Glomerular visceral epithelial cell (primary cell): Measurements from ENCODE around the gene CAMK1D.
"Not testable (repeated sequence)": the region's sequence is repeated elsewhere in the genome, so short reads cannot be mapped to it uniquely, and the experiment has no call there.

ENCODE experiments used
- DNase-seq: peaks from one replicate; pipeline ENCODE4 v3.0.0-alpha.2; 2016; ENCODE audit errors: extremely low spot score

The CAMK1D gene

DNA sequence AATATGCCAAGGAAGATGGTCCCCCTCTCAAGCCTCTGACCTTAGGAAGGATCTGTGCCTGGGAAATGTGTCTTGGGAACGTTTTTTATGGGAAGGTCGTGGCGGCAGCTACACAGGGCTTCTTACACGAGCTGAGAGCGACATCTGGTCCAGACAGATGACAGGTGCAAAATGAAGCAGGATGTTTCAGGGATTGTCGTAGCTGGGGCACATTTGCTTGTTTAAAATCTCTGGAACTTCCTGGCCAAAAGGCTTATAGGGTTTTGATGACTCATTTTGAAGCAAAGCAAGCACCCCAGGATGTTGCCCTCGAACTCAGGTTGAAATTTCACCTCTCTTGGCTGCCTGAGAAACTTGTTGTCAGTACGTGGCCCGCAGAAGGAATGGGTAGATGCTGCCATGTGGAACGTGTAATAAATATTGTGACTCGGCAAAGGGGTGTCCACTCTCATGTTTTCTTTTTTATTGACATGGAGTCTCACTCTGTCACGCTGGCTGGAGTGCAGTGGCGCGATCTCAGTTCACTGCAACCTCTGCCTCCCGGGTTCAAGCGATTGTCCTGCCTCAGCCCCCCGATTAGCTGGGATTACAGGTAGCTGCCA, 117.5 kb downstream of the CAMK1D start:
- DNase-seq: peak; percentile 45

DNA sequence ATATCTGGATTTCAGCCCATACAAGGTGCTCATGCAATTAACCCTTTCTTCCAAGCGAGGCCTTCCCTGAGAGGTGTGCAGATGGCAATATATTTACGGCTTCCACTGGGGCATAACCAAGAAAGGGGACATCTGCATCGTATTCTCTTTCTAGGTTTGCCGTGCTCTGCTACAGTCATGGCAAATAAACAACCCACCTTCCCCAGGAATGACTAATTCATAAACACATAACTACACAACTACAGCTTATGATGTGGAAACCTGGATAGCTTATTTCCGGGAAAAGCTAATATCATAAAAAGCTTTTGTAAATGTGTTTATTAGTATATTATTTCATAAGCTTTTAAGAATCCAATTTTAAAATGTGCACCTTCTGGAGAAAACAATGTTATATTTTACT, 120.0 kb downstream of the CAMK1D start:
- no peak for DNase-seq

DNA sequence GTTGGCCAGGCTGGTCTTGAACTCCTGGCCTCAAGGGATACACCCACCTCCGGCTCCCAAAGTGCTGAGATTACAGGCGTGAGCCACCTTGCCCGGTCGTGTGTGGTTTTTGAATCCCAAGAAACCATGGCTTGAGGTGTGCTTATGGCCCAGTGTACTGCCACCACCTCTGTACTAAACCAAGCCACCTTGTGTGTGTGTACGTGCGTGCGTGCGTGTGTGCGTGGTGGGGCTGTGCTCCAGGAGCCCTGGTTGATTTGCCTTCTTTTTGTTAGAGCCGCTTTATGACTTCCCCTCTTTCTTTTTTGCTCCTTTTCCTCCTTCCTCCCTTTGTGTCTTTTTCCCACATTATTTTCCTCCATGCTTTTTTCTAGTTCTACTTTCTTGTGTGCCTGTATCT, 121.4 kb downstream of the CAMK1D start:
- DNase-seq: no peak

DNA sequence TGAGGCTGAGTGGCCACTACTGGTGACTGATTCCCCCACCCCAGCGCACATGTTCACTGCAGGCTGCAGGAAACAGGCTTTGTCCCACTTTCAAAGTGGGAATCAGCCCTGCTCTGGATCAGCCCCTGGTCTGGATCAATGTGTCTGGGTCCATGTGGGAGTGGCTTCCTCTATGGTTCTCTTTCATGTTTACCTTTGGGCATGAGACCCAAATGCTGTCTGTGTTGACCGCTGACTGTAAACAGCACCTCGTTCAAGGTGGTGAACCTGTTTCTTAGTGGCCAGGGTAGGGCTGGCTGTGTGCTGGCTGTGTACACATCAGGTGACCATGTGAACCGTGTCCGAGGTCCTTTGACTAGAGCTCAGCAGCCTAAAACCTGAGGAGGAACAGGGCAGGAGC, 121.8 kb downstream of the CAMK1D start:
- DNase-seq: no peak

DNA sequence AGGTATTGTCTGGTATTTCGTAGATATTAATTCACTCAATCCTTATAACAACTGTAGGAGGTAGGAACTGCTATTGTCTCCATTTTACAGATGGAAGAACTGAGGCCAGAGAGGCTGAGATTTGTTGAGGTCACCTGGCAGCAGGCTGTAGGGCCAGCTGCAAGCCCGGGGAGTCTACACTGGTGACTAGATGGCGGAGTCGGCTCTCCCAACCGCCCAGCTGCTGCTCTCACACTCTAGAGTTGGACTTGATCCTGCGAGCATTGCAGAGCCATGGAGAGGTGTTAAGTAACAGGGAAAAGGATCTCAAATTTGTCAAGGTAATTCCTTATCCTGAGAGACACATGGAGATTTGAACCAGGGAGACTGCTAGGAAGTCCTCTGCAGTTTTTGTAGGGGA, 124.1 kb downstream of the CAMK1D start:
- no peak for DNase-seq

DNA sequence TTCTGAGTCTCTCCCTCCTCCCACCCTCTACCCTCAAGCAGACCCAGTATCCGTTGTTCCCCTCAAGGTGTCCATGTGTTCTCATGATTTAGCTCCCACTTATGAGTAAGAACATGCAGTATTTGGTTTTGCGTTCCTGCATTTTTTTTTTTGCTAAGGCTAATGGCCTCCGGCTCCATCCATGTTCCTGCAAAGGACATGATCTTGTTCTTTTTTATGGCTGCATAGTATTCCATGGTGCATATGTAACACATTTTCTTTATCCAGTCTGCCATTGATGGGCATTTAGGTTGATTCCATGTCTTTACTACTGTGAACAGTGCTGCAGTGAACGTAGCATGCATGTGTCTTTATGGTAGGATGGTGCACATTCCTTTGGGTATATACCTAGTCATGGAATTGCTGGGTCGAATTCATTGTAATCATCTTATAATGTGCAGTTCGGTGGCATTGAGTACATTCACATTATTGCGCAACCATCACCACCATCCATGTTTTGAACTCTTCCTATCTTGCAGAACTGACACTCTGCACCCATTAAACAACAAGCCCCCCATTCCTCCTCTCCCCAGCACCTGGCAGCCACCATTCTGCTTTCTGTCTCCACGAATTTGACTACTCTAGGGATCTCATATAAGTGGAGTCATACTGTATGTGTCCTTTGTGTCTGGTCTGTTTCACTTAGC, 125.5 kb downstream of the CAMK1D start:
- DNase-seq: no peak

DNA sequence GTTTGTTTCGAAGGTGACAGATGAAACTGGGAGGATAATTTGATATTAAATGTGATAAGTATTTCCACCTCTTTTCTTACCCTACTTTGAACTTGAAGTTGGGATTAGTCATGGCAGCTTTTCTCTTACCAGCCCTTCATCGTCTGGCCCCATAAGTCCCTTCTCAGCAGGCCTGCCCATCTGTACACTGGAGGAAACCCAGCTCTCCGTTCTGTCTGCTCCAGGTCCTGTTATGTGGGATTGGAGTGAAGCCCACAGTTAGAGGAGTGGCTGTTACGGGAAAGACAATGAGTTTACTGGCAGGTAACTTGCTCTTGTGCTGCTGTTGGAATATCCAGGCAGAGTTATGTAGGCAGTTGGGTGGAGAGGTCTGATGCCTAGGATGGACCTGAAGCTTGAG, 127.3 kb downstream of the CAMK1D start:
- no peak for DNase-seq

DNA sequence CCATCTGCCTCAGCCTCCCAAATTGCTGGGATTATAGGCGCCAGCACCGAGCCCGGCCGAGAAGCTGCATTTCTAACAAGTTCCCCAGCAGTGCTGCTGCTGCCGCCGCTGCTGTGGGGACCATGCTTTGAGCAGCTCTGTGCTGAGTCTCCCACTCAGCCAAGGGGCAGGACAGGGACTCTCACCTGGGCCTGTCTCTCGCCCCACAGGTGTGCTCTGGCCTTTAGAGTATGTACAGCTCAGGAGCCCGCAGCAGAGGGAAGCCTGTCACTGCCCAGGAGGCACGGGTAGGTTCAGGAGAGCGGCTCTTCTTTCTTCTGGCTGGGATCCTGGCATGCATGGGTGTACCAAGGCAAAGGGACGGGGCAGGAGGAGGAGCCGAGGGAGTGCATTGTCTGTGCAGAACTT, 130.1 kb downstream of the CAMK1D start:
- no peak for DNase-seq

DNA sequence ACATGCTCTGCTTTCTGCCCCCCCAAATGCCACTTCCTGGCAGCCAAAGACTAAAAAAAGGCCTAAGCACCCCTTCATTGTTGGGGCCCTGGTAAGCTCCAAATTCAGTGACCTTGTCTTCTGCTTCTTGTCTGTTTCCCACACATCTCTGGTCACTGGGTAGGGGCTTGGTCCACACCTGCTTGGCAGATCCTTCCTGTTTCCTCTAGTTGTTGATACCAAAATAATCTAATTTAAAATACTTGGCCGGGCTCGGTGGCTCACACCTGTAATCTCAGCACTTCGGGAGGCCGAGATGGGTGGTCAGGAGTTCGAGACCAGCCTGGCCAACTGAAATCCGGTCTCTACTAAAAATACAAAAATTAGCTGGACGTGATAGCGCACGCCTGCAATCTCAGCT, 130.6 kb downstream of the CAMK1D start:
- no peak for DNase-seq

DNA sequence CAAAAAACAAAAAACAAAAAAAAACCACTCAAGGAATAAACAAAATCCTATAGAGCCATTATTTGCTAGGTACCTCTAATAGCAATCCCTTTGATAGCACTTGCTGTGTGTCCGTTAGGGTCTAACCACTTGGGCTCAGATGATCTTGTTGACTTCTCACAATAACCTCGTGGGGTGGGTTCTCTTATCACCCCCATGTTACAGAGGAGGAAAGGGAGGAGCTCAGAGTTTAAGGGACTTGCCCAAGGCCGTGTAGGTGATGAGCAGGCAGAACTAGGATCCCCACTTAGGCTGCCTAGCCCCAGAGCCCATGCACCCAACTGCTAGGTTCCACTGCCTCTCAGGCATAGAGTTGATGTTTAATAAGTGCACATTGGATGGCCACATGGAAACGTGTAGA, 131.1 kb downstream of the CAMK1D start:
- no peak for DNase-seq

DNA sequence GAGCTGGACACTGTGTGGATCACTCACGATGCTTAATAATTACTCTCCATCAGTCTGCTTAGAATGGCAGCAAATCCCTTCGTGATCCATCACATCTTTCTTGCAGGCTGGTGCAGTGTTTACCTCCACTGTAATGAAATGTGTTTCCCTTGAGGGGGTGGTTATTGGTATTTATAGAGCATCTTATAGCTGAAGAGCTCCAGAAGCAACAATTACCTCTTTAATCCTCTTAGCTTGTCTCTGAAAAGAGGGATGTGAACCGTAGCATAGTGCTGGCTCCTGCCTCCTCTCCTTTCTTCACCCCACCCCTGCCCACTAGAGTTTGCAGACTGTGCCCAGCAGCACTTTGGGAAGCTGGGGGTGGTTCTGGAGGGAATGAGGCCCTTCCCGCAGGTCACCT, 132.6 kb downstream of the CAMK1D start:
- no peak for DNase-seq

DNA sequence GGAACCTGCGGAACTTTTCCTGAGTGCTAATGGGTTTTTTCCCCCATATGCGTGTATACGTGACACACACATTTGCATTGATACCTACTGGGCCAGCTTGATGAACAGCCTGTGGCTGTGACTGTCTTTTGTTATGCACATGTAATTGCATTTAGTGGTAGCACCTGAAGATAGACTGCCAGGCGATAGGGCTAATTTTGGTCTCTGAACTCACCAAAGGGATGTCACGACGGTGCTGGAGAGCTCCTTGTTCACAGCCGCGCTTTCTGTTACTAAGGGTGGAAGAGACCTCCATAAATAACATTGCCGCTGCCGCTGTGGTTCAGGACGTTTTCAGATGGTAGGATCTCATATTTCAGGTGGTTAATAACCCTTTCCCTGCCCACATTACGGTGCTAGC, 133.2 kb downstream of the CAMK1D start:
- no peak for DNase-seq

DNA sequence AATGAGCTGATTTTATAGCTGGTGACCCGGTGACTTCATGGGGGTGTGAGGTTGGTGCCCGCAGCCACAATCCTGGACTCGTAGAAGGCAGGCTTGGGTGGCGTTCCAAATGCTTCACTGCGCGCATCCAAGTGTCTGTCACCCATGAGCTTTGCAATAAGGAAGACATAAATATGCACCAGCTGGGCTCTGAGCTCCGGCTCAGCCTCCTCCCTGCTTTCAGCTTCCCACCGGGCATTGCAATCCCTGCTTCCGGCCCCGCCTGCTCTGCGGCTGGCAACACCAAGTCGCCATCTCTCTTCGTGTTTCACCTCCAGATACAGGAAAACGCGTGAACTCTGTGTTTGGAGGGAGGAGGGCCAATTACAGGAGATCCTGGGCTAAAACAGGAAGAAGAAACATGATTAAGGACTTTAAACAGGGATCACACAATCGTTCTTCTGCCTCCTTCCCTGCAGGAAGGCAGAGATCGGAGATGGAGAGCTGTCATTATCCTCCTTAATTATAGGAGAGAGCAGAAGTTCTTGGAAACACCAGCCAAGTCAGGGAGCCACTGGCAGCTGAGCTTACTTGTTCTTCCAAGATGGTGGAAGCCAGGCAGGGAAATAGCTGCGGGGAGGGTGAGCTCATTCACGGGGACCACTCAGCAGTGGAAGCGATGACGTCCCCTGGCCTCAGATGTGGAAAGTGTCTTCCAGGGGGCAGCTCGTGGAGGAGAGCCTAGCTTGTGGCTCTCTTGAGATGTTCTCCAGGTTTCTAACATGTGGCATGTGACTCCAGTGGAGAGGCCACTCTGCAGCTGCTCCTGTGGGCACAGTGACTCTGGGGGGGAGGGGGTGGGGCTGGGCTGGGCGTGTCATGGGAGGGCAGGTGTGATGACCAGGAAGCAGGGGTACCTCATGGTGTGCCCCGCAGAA, 134.9 kb downstream of the CAMK1D start:
- DNase-seq: no peak

DNA sequence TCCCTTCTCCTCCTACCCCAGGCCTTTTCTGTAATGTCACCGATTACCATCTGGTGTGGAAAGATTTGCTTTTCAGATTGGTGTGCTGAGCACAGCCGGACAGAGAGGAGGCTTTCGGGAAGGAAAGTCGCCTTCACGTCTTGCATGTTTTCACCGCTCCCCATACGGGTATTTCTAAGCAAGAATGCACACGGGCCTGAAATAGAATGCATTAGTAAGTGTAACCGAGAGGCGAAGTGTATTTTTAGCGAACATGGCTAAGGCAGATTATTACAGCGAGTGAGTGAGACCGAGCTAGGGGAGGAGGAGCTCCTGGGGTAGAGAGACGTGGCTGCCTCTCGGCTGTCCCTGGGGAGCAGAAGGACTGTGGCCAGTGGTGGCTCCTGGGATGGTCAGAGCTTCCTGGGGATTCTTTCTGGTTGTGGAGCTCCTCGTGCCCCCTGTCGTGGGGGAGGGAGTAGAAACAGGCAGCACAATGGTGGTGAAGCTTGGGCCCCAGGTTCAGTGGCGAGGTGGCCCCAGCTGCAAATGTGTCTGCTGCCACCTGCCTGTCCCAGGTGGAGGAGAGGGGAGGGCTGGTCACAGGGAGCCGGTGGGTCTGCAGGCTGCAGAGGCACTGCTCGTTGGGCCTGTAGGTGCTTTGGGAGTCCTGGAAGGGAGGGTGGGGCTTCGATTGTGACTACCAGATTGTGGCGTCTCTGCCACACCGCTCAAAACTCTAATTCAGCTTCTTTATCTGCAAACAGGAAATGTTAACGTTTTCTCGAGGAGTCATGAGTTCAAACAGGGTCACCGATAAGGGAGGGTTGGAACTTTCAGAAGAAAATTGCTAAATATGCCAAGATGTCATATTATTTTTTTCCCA, 135.8 kb downstream of the CAMK1D start:
- no peak for DNase-seq

DNA sequence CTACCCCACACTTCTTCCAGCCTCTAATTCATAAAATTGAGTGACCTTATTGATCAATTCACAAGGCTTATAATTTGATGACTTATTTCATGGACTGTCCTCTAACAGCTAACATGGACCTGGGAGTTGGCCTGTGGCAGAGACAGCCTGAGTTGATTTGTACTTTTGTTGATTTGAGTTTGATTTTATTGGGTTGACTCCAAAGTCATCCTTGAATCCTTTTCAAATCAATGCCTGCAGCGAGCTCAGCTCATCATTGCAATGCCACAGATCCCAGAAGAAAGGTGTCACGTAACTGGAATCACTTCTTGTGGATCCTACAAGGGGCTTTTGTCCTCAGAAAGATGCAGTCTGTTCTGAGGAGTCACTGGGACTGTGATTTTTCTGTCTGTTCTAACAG, 138.0 kb downstream of the CAMK1D start:
- DNase-seq: no peak

DNA sequence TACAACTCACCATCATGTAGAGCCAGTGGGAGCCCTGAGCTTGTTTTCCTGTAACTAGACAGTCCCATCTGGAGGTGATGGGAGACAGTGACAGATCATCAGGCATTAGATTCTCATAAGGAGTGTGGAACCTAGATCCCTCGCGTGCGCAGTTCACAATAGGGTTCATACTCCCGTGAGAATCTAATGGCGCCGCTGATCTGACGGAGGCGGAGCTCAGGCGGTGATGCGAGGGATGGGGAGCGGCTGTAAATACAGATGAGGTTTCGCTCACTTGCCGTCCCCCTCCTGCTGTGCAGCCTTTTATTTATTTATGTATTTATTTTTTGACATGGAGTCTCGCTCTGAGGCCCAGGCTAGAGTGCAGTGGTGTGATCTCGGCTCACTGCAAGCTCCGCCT, 139.3 kb downstream of the CAMK1D start:
- DNase-seq: no peak

DNA sequence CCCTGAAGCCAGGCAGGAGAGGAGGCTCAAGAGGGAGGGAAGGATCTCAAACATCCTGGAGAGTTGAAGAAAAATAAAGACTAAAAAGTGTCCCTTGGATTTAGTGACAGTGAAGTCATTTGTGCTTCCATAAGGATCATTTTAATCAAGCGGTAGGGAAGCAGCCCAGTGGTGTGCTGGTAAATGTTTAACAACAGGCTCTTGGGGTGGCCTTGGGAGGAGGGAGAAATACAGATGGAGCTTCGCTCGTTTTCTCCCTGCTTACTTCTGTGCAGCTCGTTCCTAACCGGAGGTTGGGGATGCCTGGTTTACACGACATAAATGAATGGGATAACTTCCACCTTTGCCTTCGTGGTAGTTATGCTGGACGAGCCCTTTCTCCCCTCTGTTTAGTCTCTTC, 140.0 kb downstream of the CAMK1D start:
- no peak for DNase-seq

DNA sequence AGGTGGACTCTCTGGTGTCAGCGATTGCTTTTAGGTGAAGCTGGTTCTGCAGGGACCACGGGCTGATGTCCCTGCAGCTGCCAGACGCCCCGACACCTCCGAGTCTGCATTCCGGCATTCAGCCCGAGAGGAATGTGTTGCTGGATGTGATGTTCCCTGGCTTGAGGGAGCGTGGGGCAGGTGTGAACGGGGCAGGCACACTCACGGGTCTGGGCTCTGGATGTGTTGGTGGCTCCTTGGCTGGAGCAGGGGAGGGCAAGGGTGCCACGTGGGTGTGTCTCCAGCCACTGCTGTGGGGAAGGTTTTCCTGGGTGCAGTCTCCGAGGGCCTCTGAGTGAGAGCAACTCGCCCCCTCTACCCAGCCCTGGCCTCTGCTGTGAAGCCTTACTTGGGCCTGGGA, 140.5 kb downstream of the CAMK1D start:
- no peak for DNase-seq

DNA sequence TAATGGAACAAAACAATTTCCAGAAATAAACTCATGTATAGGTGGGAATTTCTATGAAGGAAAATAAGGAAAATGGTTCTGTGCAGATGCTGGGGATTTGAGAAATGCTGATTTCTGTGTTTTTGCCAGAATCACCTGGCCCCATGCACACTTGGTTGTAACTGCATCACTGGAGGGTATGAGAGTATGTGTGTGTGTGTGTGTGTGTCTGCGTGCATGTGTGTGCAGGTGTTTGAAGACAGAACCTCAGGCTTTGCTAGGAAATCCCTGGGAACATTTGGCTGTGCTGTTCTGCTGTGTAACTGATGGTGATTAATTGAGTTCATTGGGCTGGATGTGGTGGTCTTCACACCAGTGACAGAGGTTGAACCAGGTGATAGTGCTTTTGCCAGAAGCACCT, 141.6 kb downstream of the CAMK1D start:
- DNase-seq: no peak

DNA sequence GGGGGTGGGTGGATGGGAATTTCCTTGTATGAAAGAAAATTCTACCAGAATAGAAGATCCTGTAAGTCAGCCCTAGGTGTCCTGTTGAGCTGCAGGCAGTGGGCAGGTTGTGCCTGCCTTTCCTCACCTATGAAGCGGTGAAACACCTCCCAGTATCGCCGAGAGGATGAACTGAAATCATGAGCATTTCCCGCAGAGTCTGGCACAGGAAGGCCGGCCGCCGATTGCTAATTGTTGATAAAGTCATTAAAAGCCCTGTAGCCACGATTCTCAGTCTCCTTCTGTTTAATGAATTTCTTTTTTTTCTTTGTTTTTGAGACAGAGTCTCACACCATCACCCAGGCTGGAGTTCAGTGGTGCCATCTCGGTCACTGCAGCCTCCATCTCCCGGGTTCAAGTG, 142.1 kb downstream of the CAMK1D start:
- no peak for DNase-seq

DNA sequence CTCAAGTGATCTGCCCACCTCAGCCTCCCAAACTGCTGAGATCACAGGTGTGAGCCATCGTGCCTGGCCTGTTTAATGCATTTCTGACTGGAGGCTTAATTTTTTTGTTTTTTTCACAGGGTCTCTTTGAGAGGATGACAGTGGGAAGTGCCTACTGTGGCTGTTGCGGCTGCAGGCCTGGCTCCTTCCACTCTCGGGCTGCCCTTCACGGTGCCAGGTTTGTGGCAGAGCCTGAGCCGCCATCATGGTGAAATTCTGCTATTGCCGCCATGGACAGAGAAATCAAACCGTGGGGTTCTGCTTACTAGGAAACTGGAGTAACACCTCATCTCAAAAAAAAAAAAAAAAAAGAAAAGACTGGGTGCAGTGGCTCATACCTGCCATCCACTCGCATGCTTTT, 142.7 kb downstream of the CAMK1D start:
- DNase-seq: no peak

DNA sequence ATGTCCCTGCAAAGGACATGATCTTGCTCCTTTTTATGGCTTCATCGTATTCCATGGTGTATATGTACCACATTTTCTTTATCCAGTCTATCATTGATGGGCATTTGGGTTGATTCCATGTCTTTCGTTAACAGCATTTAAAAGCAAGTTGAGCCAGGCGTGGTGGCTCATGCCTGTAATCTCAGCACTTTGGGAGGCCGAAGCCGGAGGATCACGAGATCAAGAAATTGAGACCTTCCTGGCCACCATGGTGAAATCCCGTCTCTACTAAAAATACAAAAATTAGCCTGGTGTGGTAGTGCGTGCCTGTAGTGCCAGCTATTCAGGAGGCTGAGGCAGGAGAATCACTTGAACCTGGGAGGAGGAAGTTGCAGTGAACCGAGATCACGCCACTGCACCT, 147.7 kb downstream of the CAMK1D start:
- DNase-seq: not testable (repeated sequence)
